PC-3 (cell line): Measurements from ENCODE around the gene SGCD. TPM values are rescaled to one million over a fixed set of nuclear protein-coding genes. Genes with fewer than 3 reads are reported as not detected.

Source experiments
- ATAC-seq: fragments of 200-7000 bp; cut with Tn5 transposase; 2 replicates; pipeline ENCODE4 v1.9.1; 2020; ENCODE audit warnings: mild to moderate bottlenecking, moderate library complexity
- BruUV-seq: library from RNA; stranded (reverse); fragments of 400-500 nt; replicated peaks from 2 replicates; lab custom pipeline; 2021; lab: Mats Ljungman, UMichigan
- CTCF ChIA-PET: fragments of 300-600 bp; sonication (Branson Sonifier 250); formaldehyde crosslinking; loops from one replicate; lab custom pipeline; 2022; ENCODE audit warnings: antibody characterized with exemption; lab: Charles Lee
- POLR2A ChIA-PET: fragments of 300-600 bp; sonication (Branson Sonifier 250); formaldehyde crosslinking; loops from one replicate; lab custom pipeline; 2022; ENCODE audit warnings: antibody characterized with exemption; ENCODE audit not compliant: unreplicated experiment; lab: Charles Lee
- DNase-seq: peaks from one replicate; pipeline ENCODE4 v3.0.0-alpha.2; 2015
- H2AFZ ChIP-seq: fragments of 300-600 bp; sonication (generic); 2 replicates; pipeline ENCODE4 v1.6.0; 2016; ENCODE audit warnings: antibody characterized with exemption, low read length
- H3F3A ChIP-seq: fragments of 300-600 bp; sonication (generic); one replicate; pipeline ENCODE4 v1.6.0; 2017; ENCODE audit warnings: antibody characterized with exemption, low read length, control low read depth, mild to moderate bottlenecking; ENCODE audit not compliant: unreplicated experiment
- H3K27ac ChIP-seq: fragments of 300-600 bp; sonication (generic); 2 replicates; pipeline ENCODE4 v1.5.1; 2016; ENCODE audit warnings: mild to moderate bottlenecking, low read length
- H3K27me3 ChIP-seq: fragments of 300-600 bp; sonication (generic); 2 replicates; pipeline ENCODE4 v1.6.1; 2016; ENCODE audit warnings: low read length, mixed read lengths
- H3K36me3 ChIP-seq: fragments of 300-600 bp; sonication (generic); 2 replicates; pipeline ENCODE4 v1.6.1; 2016; ENCODE audit warnings: low read depth, mixed run types, low read length, mixed read lengths
- H3K4me1 ChIP-seq: fragments of 300-600 bp; sonication (generic); 2 replicates; pipeline ENCODE4 v1.5.1; 2016; ENCODE audit warnings: low read length; ENCODE audit not compliant: insufficient read depth
- H3K4me2 ChIP-seq: fragments of 300-600 bp; sonication (generic); 2 replicates; pipeline ENCODE4 v1.6.0; 2016; ENCODE audit warnings: low read length
- H3K4me3 ChIP-seq: fragments of 300-600 bp; sonication (generic); 2 replicates; pipeline ENCODE4 v1.5.1; 2016; ENCODE audit warnings: mild to moderate bottlenecking, low read length, mixed read lengths
- H3K79me2 ChIP-seq: fragments of 300-600 bp; sonication (generic); 2 replicates; pipeline ENCODE4 v1.6.1; 2017; ENCODE audit warnings: low read length, mixed read lengths
- H3K9ac ChIP-seq: fragments of 300-600 bp; sonication (generic); 2 replicates; pipeline ENCODE4 v1.6.0; 2016; ENCODE audit warnings: mild to moderate bottlenecking, low read length
- H3K9me2 ChIP-seq: fragments of 300-600 bp; sonication (generic); replicated peaks from 2 replicates; pipeline ENCODE4 v1.6.1; 2016; ENCODE audit warnings: mixed run types, low read length, mixed read lengths
- H3K9me3 ChIP-seq: fragments of 300-600 bp; sonication (generic); 2 replicates; pipeline ENCODE4 v1.6.1; 2016; ENCODE audit warnings: low read length, mixed read lengths
- H4K20me1 ChIP-seq: fragments of 300-600 bp; sonication (generic); 2 replicates; pipeline ENCODE4 v1.6.1; 2016; ENCODE audit warnings: low read length, mixed read lengths
- EZH2 ChIP-seq: fragments of 300-600 bp; sonication (generic); IDR thresholded peaks from one replicate; pipeline ENCODE4 v1.6.1; 2017; ENCODE audit warnings: antibody characterized with exemption, mild to moderate bottlenecking, low read length; ENCODE audit not compliant: unreplicated experiment
- EZH2phosphoT487 ChIP-seq: fragments of 300-600 bp; sonication (generic); IDR thresholded peaks from 2 replicates; pipeline ENCODE4 v1.6.1; 2018; ENCODE audit warnings: mild to moderate bottlenecking, antibody characterized with exemption, low read length, borderline replicate concordance
- intact Hi-C: fragments of 100-400 bp; cut with micrococcal nuclease; formaldehyde crosslinking; loops from 2 replicates; pipeline ENCODE4 v1.9.0; 2023
- total RNA-seq: library from RNA; depleted of rRNA; stranded (reverse); fragments of >200 nt; gene quantifications from 2 replicates; pipeline ENCODE4 v1.2.3, GENCODE V29; 2014
- TF ChIP-seq, protein P1 (sequence below): fragments of 300-600 bp; sonication (generic); conservative IDR thresholded peaks from 2 replicates; pipeline ENCODE4 v1.5.1; 2017; ENCODE audit warnings: antibody characterized with exemption, low read depth, mild to moderate bottlenecking, low read length

Gene SGCD
- total RNA-seq, 1 experiment from 2014 or later, result 0.15 TPM

DNA sequence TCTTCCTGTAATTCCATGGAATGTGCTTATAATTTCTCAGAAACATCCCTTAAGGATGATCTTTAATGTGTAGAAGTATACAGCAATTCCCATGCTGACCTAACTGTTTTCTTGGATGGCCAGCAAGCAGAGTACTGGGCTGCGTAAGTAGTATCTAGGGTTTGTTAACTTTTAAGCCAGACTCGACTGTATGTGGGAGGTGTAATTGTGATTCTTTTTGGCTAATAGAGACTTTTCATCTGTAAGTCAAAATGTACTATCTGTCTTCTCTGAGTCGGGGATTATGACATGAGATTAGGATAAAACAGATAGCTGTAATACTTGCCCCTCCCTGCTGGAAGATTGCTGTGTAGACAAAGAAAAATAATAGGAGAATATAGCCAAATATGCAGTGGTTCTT lies 169.3 kb downstream of the SGCD start:
- no peaks in the 10 kb centered on the region for H4K20me1 ChIP-seq
- H3K9ac ChIP-seq, result no peak overlapping the region
- H3K9me3 ChIP-seq, result no peaks in the 10 kb centered on the region
- H3K79me2 ChIP-seq, result no peaks in the 10 kb centered on the region
- H3K27ac ChIP-seq, result no peak overlapping the region
- POLR2A ChIA-PET, result no interaction called here
- no peaks in the 10 kb centered on the region for H3F3A ChIP-seq
- no peaks in the 10 kb centered on the region for H3K36me3 ChIP-seq
- H3K27me3 ChIP-seq, result no peaks in the 10 kb centered on the region
- no peak for DNase-seq
- no peaks in the 10 kb centered on the region for H3K4me1 ChIP-seq
- CTCF ChIA-PET, result no interaction called here
- intact Hi-C loops, result no loop called here
- ATAC-seq, result no peak
- no peak overlapping the region for H3K4me3 ChIP-seq
- no peak overlapping the region for H3K4me2 ChIP-seq
- no peaks in the 10 kb centered on the region for H3K9me2 ChIP-seq
- no TSS peak for BruUV-seq
- no peak overlapping the region for H2AFZ ChIP-seq
- TF ChIP-seq EZH2phosphoT487 (no peak), EZH2 (no peak)
- TF ChIP-seq, protein P1, sequence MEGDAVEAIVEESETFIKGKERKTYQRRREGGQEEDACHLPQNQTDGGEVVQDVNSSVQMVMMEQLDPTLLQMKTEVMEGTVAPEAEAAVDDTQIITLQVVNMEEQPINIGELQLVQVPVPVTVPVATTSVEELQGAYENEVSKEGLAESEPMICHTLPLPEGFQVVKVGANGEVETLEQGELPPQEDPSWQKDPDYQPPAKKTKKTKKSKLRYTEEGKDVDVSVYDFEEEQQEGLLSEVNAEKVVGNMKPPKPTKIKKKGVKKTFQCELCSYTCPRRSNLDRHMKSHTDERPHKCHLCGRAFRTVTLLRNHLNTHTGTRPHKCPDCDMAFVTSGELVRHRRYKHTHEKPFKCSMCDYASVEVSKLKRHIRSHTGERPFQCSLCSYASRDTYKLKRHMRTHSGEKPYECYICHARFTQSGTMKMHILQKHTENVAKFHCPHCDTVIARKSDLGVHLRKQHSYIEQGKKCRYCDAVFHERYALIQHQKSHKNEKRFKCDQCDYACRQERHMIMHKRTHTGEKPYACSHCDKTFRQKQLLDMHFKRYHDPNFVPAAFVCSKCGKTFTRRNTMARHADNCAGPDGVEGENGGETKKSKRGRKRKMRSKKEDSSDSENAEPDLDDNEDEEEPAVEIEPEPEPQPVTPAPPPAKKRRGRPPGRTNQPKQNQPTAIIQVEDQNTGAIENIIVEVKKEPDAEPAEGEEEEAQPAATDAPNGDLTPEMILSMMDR, result no peak

DNA sequence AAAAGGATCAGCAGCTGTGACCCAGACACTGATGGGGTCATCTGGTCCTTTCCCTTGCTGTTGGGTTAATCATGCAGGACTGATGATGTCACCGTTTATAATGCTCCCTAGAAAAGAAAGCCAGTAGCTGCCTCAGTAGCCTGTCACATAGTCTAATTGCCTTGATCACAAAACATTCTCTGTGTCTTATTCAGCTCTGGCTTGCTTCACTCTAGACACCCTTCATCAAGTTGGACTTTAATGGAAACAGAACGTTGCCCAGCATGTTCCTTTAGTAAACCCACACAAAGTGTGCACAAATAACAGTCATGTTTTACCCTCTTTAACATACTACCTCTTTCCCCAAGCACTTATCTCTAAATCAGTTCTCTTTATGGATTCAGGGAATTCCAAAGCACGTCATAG lies 170.8 kb downstream of the SGCD start:
- no peak for TF ChIP-seq EZH2phosphoT487
- TF ChIP-seq, protein P1, result no peak
- DNase-seq (no peak), ATAC-seq (no peak)
- Histone ChIP-seq H4K20me1 (no peaks in the 10 kb centered on the region), H3K36me3 (no peaks in the 10 kb centered on the region), H3K9me2 (no peaks in the 10 kb centered on the region), H3K9me3 (no peaks in the 10 kb centered on the region), H3F3A (no peaks in the 10 kb centered on the region), H3K79me2 (no peaks in the 10 kb centered on the region), H3K4me2 (no peak overlapping the region), H3K4me1 (no peaks in the 10 kb centered on the region), H3K9ac (no peak overlapping the region), H3K27me3 (no peaks in the 10 kb centered on the region), H3K4me3 (no peak overlapping the region), H3K27ac (no peak overlapping the region), H2AFZ (no peak overlapping the region)
- ChIA-PET CTCF (no interaction called here), POLR2A (no interaction called here)
- intact Hi-C loops, result no loop called here
- no TSS peak for BruUV-seq

DNA sequence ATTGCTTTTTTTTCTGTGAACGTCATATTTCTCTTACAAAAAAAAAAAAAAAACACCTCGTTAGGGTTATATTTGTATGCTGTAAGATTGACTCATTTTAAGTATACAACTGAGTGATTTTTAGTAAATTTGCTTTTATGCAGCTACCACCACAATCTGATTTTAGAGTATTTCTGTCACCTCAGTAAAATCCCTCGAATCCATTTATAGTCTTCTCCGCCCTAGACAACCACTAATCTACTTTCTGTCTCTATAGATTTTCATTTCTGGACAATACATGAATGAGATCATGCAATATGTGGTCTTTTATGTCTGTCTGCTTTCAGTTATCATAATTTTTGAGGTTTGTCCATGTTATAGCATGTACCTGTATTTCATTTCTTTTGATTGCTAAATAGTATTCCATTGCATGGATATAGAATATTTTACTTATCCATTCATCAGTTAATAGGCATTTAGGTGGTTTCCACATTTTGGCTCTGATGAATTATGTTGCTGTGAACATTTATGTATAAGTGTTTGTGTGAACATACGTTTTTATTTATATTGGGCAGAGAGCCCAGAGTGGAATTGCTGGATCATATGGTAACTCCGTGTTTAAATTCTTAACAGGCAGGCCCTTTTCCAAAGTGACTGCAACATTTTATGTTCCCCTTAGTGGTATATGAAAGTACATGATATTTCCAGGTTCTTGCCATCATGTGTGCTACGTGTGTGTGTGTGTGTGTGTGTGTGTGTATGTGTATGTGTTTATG lies 171.4 kb downstream of the SGCD start:
- POLR2A ChIA-PET, result no interaction called here
- H3K9me3 ChIP-seq, result no peaks in the 10 kb centered on the region
- ATAC-seq, result no peak

More for the DNA sequence above, 171.4 kb downstream of the SGCD start:
- no peaks in the 10 kb centered on the region for H3K27me3 ChIP-seq
- H3K9ac ChIP-seq, result no peak overlapping the region
- DNase-seq, result no peak
- no peaks in the 10 kb centered on the region for H3K4me1 ChIP-seq
- H4K20me1 ChIP-seq, result no peaks in the 10 kb centered on the region
- no peaks in the 10 kb centered on the region for H3F3A ChIP-seq
- intact Hi-C loops, result no loop called here
- H3K4me3 ChIP-seq, result no peak overlapping the region
- no TSS peak for BruUV-seq
- H3K9me2 ChIP-seq, result no peaks in the 10 kb centered on the region
- H3K36me3 ChIP-seq, result no peaks in the 10 kb centered on the region
- CTCF ChIA-PET, result no interaction called here
- TF ChIP-seq, protein P1, result no peak
- TF ChIP-seq EZH2phosphoT487 (no peak), EZH2 (no peak)
- H3K27ac ChIP-seq, result no peak overlapping the region
- no peak overlapping the region for H3K4me2 ChIP-seq
- H2AFZ ChIP-seq, result no peak overlapping the region
- no peaks in the 10 kb centered on the region for H3K79me2 ChIP-seq
